ENCODE measurements around the gene GJE1.
"Not testable (repeated sequence)": the region's sequence is repeated elsewhere in the genome, so short reads cannot be mapped to it uniquely, and the experiment has no call there.

The GJE1 gene, protein sequence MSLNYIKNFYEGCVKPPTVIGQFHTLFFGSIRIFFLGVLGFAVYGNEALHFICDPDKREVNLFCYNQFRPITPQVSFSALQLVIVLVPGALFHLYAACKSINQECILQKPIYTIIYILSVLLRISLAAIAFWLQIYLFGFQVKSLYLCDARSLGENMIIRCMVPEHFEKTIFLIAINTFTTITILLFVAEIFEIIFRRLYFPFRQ

GRCh38 chr6:142132625-142133024 is at the start of gene GJE1:
TSS of gene GJE1 (plus strand) at chr6:142132925. CDS start at chr6:142133159, 234 bp downstream.
- DNase-seq (ENCODE audit: low spot score), result no peak

GRCh38 chr6:142087950-142088857 is 44.5 kb upstream of the GJE1 start:
- DNase-seq (ENCODE audit: low spot score), result no peak

GRCh38 chr6:142088858-142089216 is 43.9 kb upstream of the GJE1 start:
- DNase-seq (ENCODE audit: low spot score), result peak; percentile 13

- not testable (repeated sequence) for DNase-seq (ENCODE audit: low spot score)
These were observed 27.9 kb upstream of the GJE1 start for GRCh38 chr6:142104820-142105219.

- DNase-seq (ENCODE audit: low spot score), result not testable (repeated sequence)
These were observed 21.9 kb upstream of the GJE1 start for GRCh38 chr6:142110820-142111219.

GRCh38 chr6:142112451-142113061 is 20.2 kb upstream of the GJE1 start:
- DNase-seq (ENCODE audit: low spot score), result peak; percentile 9

DNA sequence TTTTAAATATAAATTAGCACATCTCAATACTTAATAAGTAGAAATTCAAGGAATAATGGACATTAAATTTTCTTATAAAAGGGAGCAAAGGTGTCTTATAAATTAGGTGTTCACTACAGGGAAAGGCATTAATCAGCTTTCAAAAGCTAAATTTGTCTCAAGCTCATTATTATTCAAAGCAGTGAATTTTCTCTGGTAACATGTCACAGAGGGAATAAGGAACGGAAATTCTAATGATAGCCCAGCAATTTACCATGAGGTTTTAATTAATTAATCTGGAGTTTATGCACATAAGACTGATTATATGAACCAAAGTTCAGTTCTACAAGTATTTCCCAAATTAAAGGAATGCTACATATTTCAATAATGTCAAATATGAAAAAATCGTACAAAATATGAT is 15.4 kb upstream of the GJE1 start:
- no peak for DNase-seq (ENCODE audit: low spot score)

DNA sequence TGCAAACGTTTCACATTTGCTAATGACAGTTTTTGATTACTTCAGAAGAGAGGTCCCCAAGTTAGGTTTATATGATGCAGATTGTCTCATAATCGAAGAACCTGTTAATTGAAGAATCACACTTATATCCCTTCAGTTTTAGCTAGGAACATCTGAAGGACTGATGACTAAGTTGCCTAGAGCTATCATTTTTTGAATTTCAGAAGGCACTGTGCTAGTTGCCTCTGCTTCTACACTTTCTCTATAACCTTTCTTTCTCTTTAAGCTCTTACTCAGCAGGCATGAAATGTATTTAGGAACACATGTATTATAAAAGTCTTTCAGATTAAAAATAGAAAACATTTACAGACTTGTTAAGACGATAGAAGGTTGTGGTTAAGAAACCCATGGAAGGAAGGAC is 14.4 kb upstream of the GJE1 start:
- DNase-seq (ENCODE audit: low spot score), result no peak

DNA sequence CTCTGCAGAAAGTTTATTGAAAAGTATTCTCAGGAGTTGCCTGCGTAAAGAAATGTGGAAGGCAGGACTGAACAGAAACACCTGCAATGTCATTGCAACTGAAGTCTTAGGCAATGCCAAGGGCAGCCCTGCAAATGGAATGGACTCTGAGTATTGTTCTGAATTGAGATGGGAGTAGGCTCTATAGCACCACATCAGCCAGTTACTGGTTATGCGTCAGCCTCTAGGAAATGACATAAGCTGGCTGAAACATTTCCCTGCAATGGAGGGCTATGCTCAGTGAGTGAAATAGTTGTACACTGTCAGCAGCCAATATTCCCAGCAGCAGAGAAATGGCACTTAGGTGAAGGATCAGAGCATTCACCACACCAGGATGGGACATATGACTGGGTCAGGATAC is 13.8 kb upstream of the GJE1 start:
- no peak for DNase-seq (ENCODE audit: low spot score)

GRCh38 chr6:142121342-142121741 is 11.4 kb upstream of the GJE1 start:
- no peak for DNase-seq (ENCODE audit: low spot score)

DNA sequence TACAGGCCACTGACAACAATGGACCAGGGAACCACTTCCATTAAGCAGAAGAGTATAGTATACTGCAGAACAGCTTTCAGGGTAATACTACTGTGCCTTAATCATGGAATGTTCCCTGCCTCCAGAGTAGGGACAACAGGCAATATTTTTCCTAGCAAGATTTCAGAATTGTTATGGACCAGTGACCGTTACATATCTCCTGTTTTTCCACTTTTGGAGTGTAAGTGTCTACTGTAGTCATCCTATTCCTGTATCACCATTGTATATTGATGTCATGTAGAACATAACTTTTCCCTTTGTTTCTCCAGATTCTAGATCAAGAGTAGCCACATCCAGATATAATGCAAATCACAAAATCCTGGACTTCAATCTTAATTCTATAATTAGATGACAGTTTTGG is 1.9 kb upstream of the GJE1 start:
- DNase-seq (ENCODE audit: low spot score), result no peak

DNA sequence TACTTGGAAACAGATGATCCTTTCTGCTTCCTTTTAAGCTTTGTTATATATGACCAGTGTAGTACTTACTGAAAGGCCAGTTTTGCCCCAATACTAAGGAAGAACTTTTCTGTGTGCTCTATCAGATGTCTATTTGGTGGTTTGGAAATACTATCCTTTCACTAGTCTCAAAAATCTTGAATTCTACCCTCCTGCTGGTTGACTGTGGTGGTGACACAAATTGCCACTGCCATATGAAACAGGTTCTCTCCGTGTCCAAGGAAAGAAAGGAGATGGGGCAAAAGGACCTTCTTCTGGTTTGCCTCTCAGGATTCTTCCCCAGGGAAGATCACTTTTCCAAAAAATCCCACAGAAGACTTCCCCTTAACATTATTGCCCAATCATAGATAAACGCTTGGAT is 6.2 kb downstream of the GJE1 start:
- DNase-seq (ENCODE audit: low spot score), result no peak

GRCh38 chr6:142141531-142141930 is 8.8 kb downstream of the GJE1 start:
- DNase-seq (ENCODE audit: low spot score), result not testable (repeated sequence)

- DNase-seq (ENCODE audit: low spot score), result peak; percentile 56
These were observed 14.3 kb downstream of the GJE1 start, which contains the start of the genes NMBR and VTA1 for GRCh38 chr6:142146828-142147662. TSS of gene NMBR (minus strand) at chr6:142147122. CDS start at chr6:142088658, 58,464 bp downstream. TSS of gene VTA1 (plus strand) at chr6:142147263. CDS start at chr6:142147288, 25 bp downstream.

DNA sequence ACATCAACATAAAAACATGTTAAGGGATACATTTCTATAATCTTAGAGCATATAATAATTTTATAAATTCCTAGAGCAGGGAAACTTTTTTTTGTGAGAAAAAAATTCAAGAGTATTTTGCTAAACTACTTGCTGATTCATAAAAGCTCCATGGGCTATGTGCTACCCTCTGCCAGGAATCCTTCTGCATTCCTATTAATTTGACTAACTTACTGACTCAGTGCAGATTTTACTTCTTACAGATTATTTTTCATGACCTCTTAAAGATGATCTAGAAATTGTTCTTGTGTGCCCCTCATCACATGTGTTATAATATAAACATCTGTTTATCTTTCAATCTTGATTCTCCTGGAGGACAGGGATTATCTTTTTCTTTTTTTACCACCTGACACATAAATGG is 20.0 kb downstream of the GJE1 start:
- DNase-seq (ENCODE audit: low spot score), result no peak

GRCh38 chr6:142153196-142153595 is 20.5 kb downstream of the GJE1 start:
- no peak for DNase-seq (ENCODE audit: low spot score)

DNA sequence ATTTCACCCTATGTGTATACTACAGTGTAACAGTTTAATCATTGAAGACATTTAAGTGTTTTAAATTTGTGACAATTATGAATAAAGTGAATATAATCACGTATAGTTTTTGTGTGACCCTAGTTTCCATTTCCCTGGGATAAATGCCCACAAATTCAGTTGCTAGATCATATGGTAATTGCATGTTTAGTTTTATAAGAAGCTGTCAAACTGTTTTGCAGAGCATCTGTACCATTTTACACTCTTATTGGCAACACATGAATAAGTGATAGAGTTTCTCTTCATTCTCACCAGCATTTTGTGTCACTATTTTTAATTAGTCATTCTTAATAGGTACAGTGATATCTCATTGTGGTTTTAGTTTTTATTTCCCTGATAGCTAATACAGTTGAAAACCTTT is 21.6 kb downstream of the GJE1 start:
- DNase-seq (ENCODE audit: low spot score), result no peak

DNA sequence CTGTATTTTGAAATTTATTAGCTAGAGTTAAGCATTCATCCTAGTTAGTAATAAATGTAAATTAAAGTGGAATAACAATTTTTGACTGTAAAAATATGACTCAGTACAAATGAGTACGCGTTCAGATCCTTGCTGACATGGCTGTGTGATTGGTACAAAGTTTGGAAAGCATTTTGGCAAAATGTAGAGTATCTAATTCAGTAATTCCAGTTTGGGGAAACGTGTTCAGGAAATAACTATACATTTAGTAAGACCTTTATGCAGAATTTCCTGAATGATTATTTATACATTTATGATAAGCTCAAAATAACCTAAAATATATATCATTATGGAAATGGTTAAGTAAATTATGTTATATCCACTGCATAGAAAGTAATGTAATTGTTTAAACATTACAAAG is 22.4 kb downstream of the GJE1 start:
- no peak for DNase-seq (ENCODE audit: low spot score)

DNA sequence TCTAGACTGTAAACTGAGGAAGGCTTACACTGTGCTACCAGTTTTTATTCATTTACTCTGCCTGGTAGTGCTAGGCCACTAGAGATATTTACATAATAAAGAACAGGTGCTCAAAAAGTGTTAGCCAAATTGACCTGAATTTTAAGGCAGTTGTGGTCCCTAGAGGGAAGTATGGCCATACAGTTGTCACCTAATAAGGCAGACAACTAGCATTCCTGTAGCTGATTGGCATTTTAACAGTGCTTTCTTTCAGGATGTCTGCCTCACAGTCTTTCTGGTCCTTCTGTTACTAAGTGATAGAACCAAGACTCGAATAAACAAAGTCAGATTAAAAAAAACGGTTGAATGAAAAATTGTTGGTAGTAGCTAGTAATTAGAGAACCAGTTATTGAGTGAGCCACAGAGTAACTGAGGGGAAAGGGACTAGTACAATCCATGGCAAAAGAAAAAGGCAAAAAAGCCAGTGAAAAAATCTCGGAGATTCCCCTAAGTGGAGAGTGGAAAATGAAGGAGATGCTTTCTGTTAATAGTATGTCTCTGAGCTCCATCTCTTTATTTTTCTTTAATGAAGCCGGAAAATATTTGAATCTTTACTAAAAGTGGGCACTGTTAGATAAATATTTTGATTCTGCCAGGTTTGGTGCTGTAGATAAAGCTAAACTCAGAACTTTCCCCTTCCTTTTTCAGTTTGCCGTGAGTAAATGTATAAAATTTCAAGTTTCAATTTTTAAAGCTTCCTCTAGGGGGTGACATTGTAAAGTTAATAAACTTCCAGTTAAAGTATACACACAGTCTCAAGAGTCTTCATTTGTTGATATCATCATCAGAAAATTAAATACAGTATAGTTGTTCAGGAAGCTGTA is 23.4 kb downstream of the GJE1 start:
- DNase-seq (ENCODE audit: low spot score), result no peak

- DNase-seq (ENCODE audit: low spot score), result not testable (repeated sequence)
These were observed 24.0 kb downstream of the GJE1 start for GRCh38 chr6:142156758-142157068.

- DNase-seq (ENCODE audit: low spot score), result no peak
These were observed 30.1 kb downstream of the GJE1 start for GRCh38 chr6:142162780-142163179.

Measured in HuH-7.5 (cell line).